Activated T-helper 2 cell treated with anti-CD3 and anti-CD28 coated beads, Interferon-gamma antibody, Interleukin-2, Interleukin-4, amounts not matched to agents 10 μg/mL and 5 μg/mL and 100 μg/mL, durations not matched to agents 14 hours and 24 hours and 36 hours (primary cell): ENCODE measurements around the gene GRM7. TPM values are rescaled to one million over a fixed set of nuclear protein-coding genes. Genes with fewer than 3 reads are reported as not detected.

ENCODE experiments used
- DNase-seq: peaks from one replicate; pipeline ENCODE4 v3.0.0; 2021; ENCODE audit warnings: low spot score
- H3K27ac Mint-ChIP-seq: one replicate; pipeline ENCODE4 v1.8.0; 2021; ENCODE audit warnings: mixed read lengths
- H3K27me3 Mint-ChIP-seq: one replicate; pipeline ENCODE4 v1.8.0; 2021; ENCODE audit warnings: low read depth, mixed read lengths
- H3K36me3 Mint-ChIP-seq: one replicate; pipeline ENCODE4 v1.8.0; 2021; ENCODE audit warnings: low read depth, mixed read lengths
- H3K4me1 Mint-ChIP-seq: one replicate; pipeline ENCODE4 v1.8.0; 2021; ENCODE audit warnings: low read depth, mixed read lengths
- H3K4me3 Mint-ChIP-seq: one replicate; pipeline ENCODE4 v1.8.0; 2021; ENCODE audit warnings: low read depth, mild to moderate bottlenecking, moderate library complexity, mixed read lengths
- H3K9me3 Mint-ChIP-seq: one replicate; pipeline ENCODE4 v1.8.0; 2021; ENCODE audit warnings: mixed read lengths
- intact Hi-C: fragments of 100-400 bp; cut with micrococcal nuclease; formaldehyde crosslinking; loops from one replicate; pipeline ENCODE4 v1.15.1; 2023
- total RNA-seq: library from RNA; stranded (reverse); gene quantifications from 2 replicates; pipeline ENCODE4 v1.2.3, GENCODE V29; 2022

Gene GRM7
- total RNA-seq, 1 donor from 2014 or later, result not detected

- Mint-ChIP-seq H3K4me1 (no peaks in the 10 kb centered on the region), H3K36me3 (no peaks in the 10 kb centered on the region), H3K27me3 (no peaks in the 10 kb centered on the region), H3K27ac (no peak overlapping the region), H3K9me3 (peaks cover 6% of the 10 kb centered on the region), H3K4me3 (no peak overlapping the region)
- intact Hi-C loops, result no loop called here
- no peak for DNase-seq
Observed at GRCh38 chr3:7086417-7086816, 225.5 kb downstream of the GRM7 start.

GRCh38 chr3:7095116-7095515 is 234.2 kb downstream of the GRM7 start:
- H3K36me3 Mint-ChIP-seq, result no peaks in the 10 kb centered on the region
- H3K27me3 Mint-ChIP-seq, result no peaks in the 10 kb centered on the region
- no peak overlapping the region for H3K4me3 Mint-ChIP-seq
- intact Hi-C loops, result no loop called here
- no peak overlapping the region for H3K27ac Mint-ChIP-seq
- DNase-seq, result no peak
- peaks cover 27% of the 10 kb centered on the region for H3K9me3 Mint-ChIP-seq
- no peaks in the 10 kb centered on the region for H3K4me1 Mint-ChIP-seq

GRCh38 chr3:7100136-7100535 is 239.2 kb downstream of the GRM7 start:
- H3K36me3 Mint-ChIP-seq, result no peaks in the 10 kb centered on the region
- H3K4me3 Mint-ChIP-seq, result no peak overlapping the region
- H3K9me3 Mint-ChIP-seq, result peaks cover 33% of the 10 kb centered on the region
- H3K27me3 Mint-ChIP-seq, result no peaks in the 10 kb centered on the region
- no peaks in the 10 kb centered on the region for H3K4me1 Mint-ChIP-seq
- no peak overlapping the region for H3K27ac Mint-ChIP-seq
- intact Hi-C loops, result no loop called here
- no peak for DNase-seq

- H3K36me3 Mint-ChIP-seq, result no peaks in the 10 kb centered on the region
- peaks cover 14% of the 10 kb centered on the region for H3K9me3 Mint-ChIP-seq
- no peaks in the 10 kb centered on the region for H3K4me1 Mint-ChIP-seq
- H3K27me3 Mint-ChIP-seq, result no peaks in the 10 kb centered on the region
- no peak for DNase-seq
- intact Hi-C loops, result no loop called here
- H3K4me3 Mint-ChIP-seq, result no peak overlapping the region
- no peak overlapping the region for H3K27ac Mint-ChIP-seq
Observed at GRCh38 chr3:7106635-7107034, 245.7 kb downstream of the GRM7 start.

GRCh38 chr3:7112523-7113056 is 251.7 kb downstream of the GRM7 start:
- DNase-seq, result no peak
- Mint-ChIP-seq H3K4me1 (no peaks in the 10 kb centered on the region), H3K4me3 (no peak overlapping the region), H3K27ac (no peak overlapping the region), H3K36me3 (no peaks in the 10 kb centered on the region), H3K9me3 (peaks cover 3% of the 10 kb centered on the region), H3K27me3 (no peaks in the 10 kb centered on the region)
- intact Hi-C loops, result no loop called here

GRCh38 chr3:7144697-7145308 is 283.9 kb downstream of the GRM7 start:
- intact Hi-C loops, result no loop called here
- no peaks in the 10 kb centered on the region for H3K27me3 Mint-ChIP-seq
- H3K4me1 Mint-ChIP-seq, result no peaks in the 10 kb centered on the region

GRCh38 chr3:7146529-7146928 is 285.6 kb downstream of the GRM7 start:
- Mint-ChIP-seq H3K27me3 (no peaks in the 10 kb centered on the region), H3K27ac (no peak overlapping the region), H3K4me3 (no peak overlapping the region), H3K36me3 (no peaks in the 10 kb centered on the region), H3K9me3 (no peaks in the 10 kb centered on the region), H3K4me1 (no peaks in the 10 kb centered on the region)
- no peak for DNase-seq
- intact Hi-C loops, result no loop called here

More at GRCh38 chr3:7144697-7145308, 283.9 kb downstream of the GRM7 start:
- Mint-ChIP-seq H3K36me3 (no peaks in the 10 kb centered on the region), H3K27ac (no peak overlapping the region), H3K9me3 (no peaks in the 10 kb centered on the region), H3K4me3 (no peak overlapping the region)
- no peak for DNase-seq

GRCh38 chr3:7158516-7158915 is 297.6 kb downstream of the GRM7 start:
- H3K27me3 Mint-ChIP-seq, result no peaks in the 10 kb centered on the region
- H3K9me3 Mint-ChIP-seq, result peaks cover 7% of the 10 kb centered on the region
- H3K27ac Mint-ChIP-seq, result no peak overlapping the region
- H3K4me3 Mint-ChIP-seq, result no peak overlapping the region
- no peaks in the 10 kb centered on the region for H3K4me1 Mint-ChIP-seq
- DNase-seq, result no peak
- intact Hi-C loops, result no loop called here
- no peaks in the 10 kb centered on the region for H3K36me3 Mint-ChIP-seq

GRCh38 chr3:7160689-7161088 is 299.8 kb downstream of the GRM7 start:
- Mint-ChIP-seq H3K27me3 (no peaks in the 10 kb centered on the region), H3K27ac (no peak overlapping the region), H3K4me1 (no peaks in the 10 kb centered on the region), H3K36me3 (no peaks in the 10 kb centered on the region), H3K9me3 (peaks cover 7% of the 10 kb centered on the region), H3K4me3 (no peak overlapping the region)
- DNase-seq, result no peak
- intact Hi-C loops, result no loop called here

- no peaks in the 10 kb centered on the region for H3K4me1 Mint-ChIP-seq
- no peak for DNase-seq
- H3K36me3 Mint-ChIP-seq, result no peaks in the 10 kb centered on the region
- no peak overlapping the region for H3K27ac Mint-ChIP-seq
- no peaks in the 10 kb centered on the region for H3K27me3 Mint-ChIP-seq
- H3K9me3 Mint-ChIP-seq, result peaks cover 7% of the 10 kb centered on the region
- intact Hi-C loops, result no loop called here
- no peak overlapping the region for H3K4me3 Mint-ChIP-seq
Observed at GRCh38 chr3:7166460-7166859, 305.5 kb downstream of the GRM7 start.

GRCh38 chr3:7171493-7171892 is 310.6 kb downstream of the GRM7 start:
- Mint-ChIP-seq H3K27me3 (no peaks in the 10 kb centered on the region), H3K4me3 (no peak overlapping the region), H3K4me1 (no peaks in the 10 kb centered on the region), H3K36me3 (no peaks in the 10 kb centered on the region), H3K27ac (no peak overlapping the region), H3K9me3 (no peaks in the 10 kb centered on the region)
- DNase-seq, result no peak
- intact Hi-C loops, result no loop called here

- no peaks in the 10 kb centered on the region for H3K9me3 Mint-ChIP-seq
Observed at GRCh38 chr3:7172996-7173395, 312.1 kb downstream of the GRM7 start.

GRCh38 chr3:7188551-7188950 is 327.6 kb downstream of the GRM7 start:
- Mint-ChIP-seq H3K4me1 (no peaks in the 10 kb centered on the region), H3K9me3 (no peaks in the 10 kb centered on the region), H3K27ac (no peak overlapping the region), H3K36me3 (no peaks in the 10 kb centered on the region), H3K4me3 (no peak overlapping the region), H3K27me3 (no peaks in the 10 kb centered on the region)
- intact Hi-C loops, result no loop called here
- DNase-seq, result no peak

More at GRCh38 chr3:7172996-7173395, 312.1 kb downstream of the GRM7 start:
- Mint-ChIP-seq H3K36me3 (no peaks in the 10 kb centered on the region), H3K4me3 (no peak overlapping the region), H3K4me1 (no peaks in the 10 kb centered on the region), H3K27me3 (no peaks in the 10 kb centered on the region), H3K27ac (no peak overlapping the region)
- DNase-seq, result no peak
- intact Hi-C loops, result no loop called here

- Mint-ChIP-seq H3K4me3 (no peak overlapping the region), H3K27me3 (no peaks in the 10 kb centered on the region), H3K36me3 (no peaks in the 10 kb centered on the region), H3K9me3 (no peaks in the 10 kb centered on the region), H3K27ac (no peak overlapping the region), H3K4me1 (no peaks in the 10 kb centered on the region)
- no peak for DNase-seq
- intact Hi-C loops, result no loop called here
Observed at GRCh38 chr3:7190095-7190494, 329.2 kb downstream of the GRM7 start.
